ENCODE data around the gene SCO2. TPM values are rescaled to one million over a fixed set of nuclear protein-coding genes. Genes with fewer than 3 reads are reported as not detected.

SCO2 gene
- polyA plus RNA-seq, 1 donor from 2014 or later, result 9.6 TPM

GRCh38 chr22:50505776-50506610 lies 19.4 kb downstream of the SCO2 start:
- H3F3A ChIP-seq (ENCODE audit: insufficient read depth, low read length, poor library complexity, severe bottlenecking), result no peaks in the 10 kb centered on the region
- peak overlapping the region; percentile 94 for H3K4me3 ChIP-seq (ENCODE audit: low read length)
- H3K9me3 ChIP-seq (ENCODE audit: low read length), result no peaks in the 10 kb centered on the region
- no peaks in the 10 kb centered on the region for H3K36me3 ChIP-seq (ENCODE audit: insufficient read depth, low read length)
- no peak overlapping the region for H3K4me2 ChIP-seq (ENCODE audit: low read length)
- no peaks in the 10 kb centered on the region for H3K27me3 ChIP-seq (ENCODE audit: insufficient read depth, low read depth, low read length)
- peaks cover 30% of the 10 kb centered on the region for H3K79me2 ChIP-seq (replicated peaks; ENCODE audit: insufficient read depth, low read length)
- TF ChIP-seq TAF1 (IDR thresholded peaks at IDR 0.05; ENCODE audit: low read depth) (no peak), EP300 (conservative IDR thresholded peaks at IDR 0.05; ENCODE audit: poor library complexity, severe bottlenecking) (no peak), SMC3 (conservative IDR thresholded peaks at IDR 0.05; ENCODE audit: poor library complexity) (no peak), EZH2 (IDR thresholded peaks at IDR 0.05; ENCODE audit: borderline replicate concordance, insufficient read depth, low read length, poor library complexity, severe bottlenecking) (no peak), POLR2AphosphoS5 (IDR thresholded peaks at IDR 0.05) (no peak), MXI1 (conservative IDR thresholded peaks at IDR 0.05; ENCODE audit: poor library complexity, severe bottlenecking) (no peak), REST (IDR thresholded peaks at IDR 0.05; ENCODE audit: borderline replicate concordance) (no peak), RAD21 (conservative IDR thresholded peaks at IDR 0.05) (no peak)
- TF ChIP-seq, protein P1, sequence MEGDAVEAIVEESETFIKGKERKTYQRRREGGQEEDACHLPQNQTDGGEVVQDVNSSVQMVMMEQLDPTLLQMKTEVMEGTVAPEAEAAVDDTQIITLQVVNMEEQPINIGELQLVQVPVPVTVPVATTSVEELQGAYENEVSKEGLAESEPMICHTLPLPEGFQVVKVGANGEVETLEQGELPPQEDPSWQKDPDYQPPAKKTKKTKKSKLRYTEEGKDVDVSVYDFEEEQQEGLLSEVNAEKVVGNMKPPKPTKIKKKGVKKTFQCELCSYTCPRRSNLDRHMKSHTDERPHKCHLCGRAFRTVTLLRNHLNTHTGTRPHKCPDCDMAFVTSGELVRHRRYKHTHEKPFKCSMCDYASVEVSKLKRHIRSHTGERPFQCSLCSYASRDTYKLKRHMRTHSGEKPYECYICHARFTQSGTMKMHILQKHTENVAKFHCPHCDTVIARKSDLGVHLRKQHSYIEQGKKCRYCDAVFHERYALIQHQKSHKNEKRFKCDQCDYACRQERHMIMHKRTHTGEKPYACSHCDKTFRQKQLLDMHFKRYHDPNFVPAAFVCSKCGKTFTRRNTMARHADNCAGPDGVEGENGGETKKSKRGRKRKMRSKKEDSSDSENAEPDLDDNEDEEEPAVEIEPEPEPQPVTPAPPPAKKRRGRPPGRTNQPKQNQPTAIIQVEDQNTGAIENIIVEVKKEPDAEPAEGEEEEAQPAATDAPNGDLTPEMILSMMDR (IDR thresholded peaks at IDR 0.05; ENCODE audit: poor library complexity, severe bottlenecking), result no peak
- H4K20me1 ChIP-seq (ENCODE audit: insufficient read depth), result no peaks in the 10 kb centered on the region
- peak overlapping the region; percentile 86 for H3K9ac ChIP-seq (ENCODE audit: low read length)
- H2AFZ ChIP-seq (ENCODE audit: low read depth, low read length), result no peak overlapping the region
- no peaks in the 10 kb centered on the region for H3K9me2 ChIP-seq (ENCODE audit: insufficient read depth, low read length)
- H3K27ac ChIP-seq (ENCODE audit: low read length), result no peak overlapping the region

DNA sequence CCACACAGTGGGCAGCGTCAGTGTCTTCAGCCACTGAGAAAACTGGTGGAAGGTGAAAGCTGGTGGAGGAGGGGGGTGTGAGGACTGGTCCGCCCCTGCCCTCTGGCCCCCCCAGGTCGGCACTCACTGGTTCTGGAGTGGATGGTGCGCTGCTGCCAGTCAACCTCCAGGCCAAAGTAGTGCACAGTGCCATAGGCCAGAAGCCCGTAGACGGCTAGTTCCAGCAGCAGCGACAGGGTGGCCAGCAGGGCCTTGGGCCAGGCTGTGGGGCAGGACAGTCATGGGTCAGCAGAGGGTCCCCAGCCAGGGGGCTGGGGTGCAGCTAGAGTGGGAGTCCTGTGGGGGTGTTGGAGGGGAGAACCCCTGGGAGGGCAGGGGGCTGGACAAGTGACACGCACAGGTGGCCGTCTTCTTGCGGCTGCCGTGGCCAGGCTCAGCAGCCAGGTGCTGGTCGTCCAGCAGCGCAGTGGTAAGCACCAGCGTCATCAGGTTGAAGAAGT lies 20.1 kb downstream of the SCO2 start:
- Histone ChIP-seq H4K20me1 (ENCODE audit: insufficient read depth) (no peaks in the 10 kb centered on the region), H3K9me3 (ENCODE audit: low read length) (no peaks in the 10 kb centered on the region), H3K27me3 (ENCODE audit: insufficient read depth, low read depth, low read length) (no peaks in the 10 kb centered on the region), H3K27ac (ENCODE audit: low read length) (no peak overlapping the region), H3F3A (ENCODE audit: insufficient read depth, low read length, poor library complexity, severe bottlenecking) (no peaks in the 10 kb centered on the region), H3K4me2 (ENCODE audit: low read length) (no peak overlapping the region), H3K79me2 (replicated peaks; ENCODE audit: insufficient read depth, low read length) (peaks cover 26% of the 10 kb centered on the region), H3K9ac (ENCODE audit: low read length) (no peak overlapping the region), H3K36me3 (ENCODE audit: insufficient read depth, low read length) (no peaks in the 10 kb centered on the region), H2AFZ (ENCODE audit: low read depth, low read length) (no peak overlapping the region), H3K9me2 (ENCODE audit: insufficient read depth, low read length) (no peaks in the 10 kb centered on the region), H3K4me3 (ENCODE audit: low read length) (no peak overlapping the region)
- TF ChIP-seq RAD21 (conservative IDR thresholded peaks at IDR 0.05) (no peak), TAF1 (IDR thresholded peaks at IDR 0.05; ENCODE audit: low read depth) (no peak), EP300 (conservative IDR thresholded peaks at IDR 0.05; ENCODE audit: poor library complexity, severe bottlenecking) (no peak), POLR2AphosphoS5 (IDR thresholded peaks at IDR 0.05) (no peak), EZH2 (IDR thresholded peaks at IDR 0.05; ENCODE audit: borderline replicate concordance, insufficient read depth, low read length, poor library complexity, severe bottlenecking) (no peak), MXI1 (conservative IDR thresholded peaks at IDR 0.05; ENCODE audit: poor library complexity, severe bottlenecking) (no peak), REST (IDR thresholded peaks at IDR 0.05; ENCODE audit: borderline replicate concordance) (no peak), SMC3 (conservative IDR thresholded peaks at IDR 0.05; ENCODE audit: poor library complexity) (no peak)
- TF ChIP-seq, protein P1 (IDR thresholded peaks at IDR 0.05; ENCODE audit: poor library complexity, severe bottlenecking), result no peak

Measured in neural cell (in vitro differentiated cells).